Measurements from ENCODE around the gene MYEOV.

Gene MYEOV

GRCh38 chr11:69272831-69273485 lies 21.0 kb upstream of the MYEOV start:
- intact Hi-C loops (cut with micrococcal nuclease) = no loop called here
- H3K27ac Mint-ChIP-seq = no peak overlapping the region
- H3K9me3 Mint-ChIP-seq = no peaks in the 10 kb centered on the region
- no peaks in the 10 kb centered on the region for H3K4me1 Mint-ChIP-seq (ENCODE audit: low read depth)
- H3K4me3 Mint-ChIP-seq = no peak overlapping the region
- no peaks in the 10 kb centered on the region for H3K36me3 Mint-ChIP-seq (ENCODE audit: low read depth)
- peaks cover 7% of the 10 kb centered on the region for H3K27me3 Mint-ChIP-seq

- Mint-ChIP-seq H3K36me3 (ENCODE audit: low read depth) (no peaks in the 10 kb centered on the region), H3K4me3 (no peak overlapping the region), H3K27ac (no peak overlapping the region), H3K4me1 (ENCODE audit: low read depth) (no peaks in the 10 kb centered on the region), H3K27me3 (peaks cover 7% of the 10 kb centered on the region), H3K9me3 (no peaks in the 10 kb centered on the region)
- intact Hi-C loops (cut with micrococcal nuclease) = no loop called here
Measured at GRCh38 chr11:69273571-69273970, 20.4 kb upstream of the MYEOV start.

- H3K4me1 Mint-ChIP-seq (ENCODE audit: low read depth) = no peaks in the 10 kb centered on the region
- H3K36me3 Mint-ChIP-seq (ENCODE audit: low read depth) = no peaks in the 10 kb centered on the region
- H3K4me3 Mint-ChIP-seq = no peak overlapping the region
- no peak overlapping the region for H3K27ac Mint-ChIP-seq
- H3K27me3 Mint-ChIP-seq = peaks cover 7% of the 10 kb centered on the region
- intact Hi-C loops (cut with micrococcal nuclease) = no loop called here
- no peaks in the 10 kb centered on the region for H3K9me3 Mint-ChIP-seq
Measured at GRCh38 chr11:69274531-69275016, 19.4 kb upstream of the MYEOV start.

- H3K27ac Mint-ChIP-seq = no peak overlapping the region
- no peaks in the 10 kb centered on the region for H3K4me1 Mint-ChIP-seq (ENCODE audit: low read depth)
- intact Hi-C loops (cut with micrococcal nuclease) = no loop called here
- peaks cover 7% of the 10 kb centered on the region for H3K27me3 Mint-ChIP-seq
- no peak overlapping the region for H3K4me3 Mint-ChIP-seq
- no peaks in the 10 kb centered on the region for H3K36me3 Mint-ChIP-seq (ENCODE audit: low read depth)
- H3K9me3 Mint-ChIP-seq = no peaks in the 10 kb centered on the region
Measured at GRCh38 chr11:69275178-69275577, 18.8 kb upstream of the MYEOV start.

- H3K4me3 Mint-ChIP-seq = no peak overlapping the region
- no peaks in the 10 kb centered on the region for H3K36me3 Mint-ChIP-seq (ENCODE audit: low read depth)
- no peak overlapping the region for H3K27ac Mint-ChIP-seq
- intact Hi-C loops (cut with micrococcal nuclease) = no loop called here
- no peaks in the 10 kb centered on the region for H3K4me1 Mint-ChIP-seq (ENCODE audit: low read depth)
- peaks cover 7% of the 10 kb centered on the region for H3K27me3 Mint-ChIP-seq
- no peaks in the 10 kb centered on the region for H3K9me3 Mint-ChIP-seq
Measured at GRCh38 chr11:69276165-69276564, 17.8 kb upstream of the MYEOV start.

GRCh38 chr11:69277074-69277809 lies 16.7 kb upstream of the MYEOV start:
- H3K27ac Mint-ChIP-seq = no peak overlapping the region
- H3K4me1 Mint-ChIP-seq (ENCODE audit: low read depth) = no peaks in the 10 kb centered on the region
- H3K9me3 Mint-ChIP-seq = no peaks in the 10 kb centered on the region
- peaks cover 7% of the 10 kb centered on the region for H3K27me3 Mint-ChIP-seq
- no peaks in the 10 kb centered on the region for H3K36me3 Mint-ChIP-seq (ENCODE audit: low read depth)
- intact Hi-C loops (cut with micrococcal nuclease) = no loop called here
- H3K4me3 Mint-ChIP-seq = no peak overlapping the region

GRCh38 chr11:69278091-69278867 lies 15.7 kb upstream of the MYEOV start:
- Mint-ChIP-seq H3K36me3 (ENCODE audit: low read depth) (no peaks in the 10 kb centered on the region), H3K4me1 (ENCODE audit: low read depth) (no peaks in the 10 kb centered on the region), H3K27ac (no peak overlapping the region), H3K27me3 (peaks cover 8% of the 10 kb centered on the region), H3K9me3 (no peaks in the 10 kb centered on the region), H3K4me3 (no peak overlapping the region)
- intact Hi-C loops (cut with micrococcal nuclease) = no loop called here

GRCh38 chr11:69280451-69280850 lies 13.5 kb upstream of the MYEOV start:
- no peak overlapping the region for H3K27ac Mint-ChIP-seq
- H3K4me3 Mint-ChIP-seq = no peak overlapping the region
- no peaks in the 10 kb centered on the region for H3K36me3 Mint-ChIP-seq (ENCODE audit: low read depth)
- intact Hi-C loops (cut with micrococcal nuclease) = no loop called here
- no peaks in the 10 kb centered on the region for H3K4me1 Mint-ChIP-seq (ENCODE audit: low read depth)
- H3K9me3 Mint-ChIP-seq = no peaks in the 10 kb centered on the region
- H3K27me3 Mint-ChIP-seq = peaks cover 12% of the 10 kb centered on the region

- Mint-ChIP-seq H3K27me3 (peaks cover 9% of the 10 kb centered on the region), H3K27ac (no peak overlapping the region), H3K9me3 (no peaks in the 10 kb centered on the region), H3K4me3 (no peak overlapping the region), H3K4me1 (ENCODE audit: low read depth) (no peaks in the 10 kb centered on the region), H3K36me3 (ENCODE audit: low read depth) (no peaks in the 10 kb centered on the region)
- intact Hi-C loops (cut with micrococcal nuclease) = no loop called here
Measured at GRCh38 chr11:69280994-69281393, 13.0 kb upstream of the MYEOV start.

- intact Hi-C loops (cut with micrococcal nuclease) = no loop called here
- no peak overlapping the region for H3K27ac Mint-ChIP-seq
- peaks cover 12% of the 10 kb centered on the region for H3K27me3 Mint-ChIP-seq
- no peak overlapping the region for H3K4me3 Mint-ChIP-seq
- no peaks in the 10 kb centered on the region for H3K4me1 Mint-ChIP-seq (ENCODE audit: low read depth)
- no peaks in the 10 kb centered on the region for H3K9me3 Mint-ChIP-seq
- no peaks in the 10 kb centered on the region for H3K36me3 Mint-ChIP-seq (ENCODE audit: low read depth)
Measured at GRCh38 chr11:69283446-69283845, 10.5 kb upstream of the MYEOV start.

GRCh38 chr11:69284081-69284511 lies 9.9 kb upstream of the MYEOV start:
- no peaks in the 10 kb centered on the region for H3K9me3 Mint-ChIP-seq
- intact Hi-C loops (cut with micrococcal nuclease) = no loop called here
- H3K4me1 Mint-ChIP-seq (ENCODE audit: low read depth) = no peaks in the 10 kb centered on the region
- H3K36me3 Mint-ChIP-seq (ENCODE audit: low read depth) = no peaks in the 10 kb centered on the region
- no peak overlapping the region for H3K27ac Mint-ChIP-seq
- no peak overlapping the region for H3K4me3 Mint-ChIP-seq
- H3K27me3 Mint-ChIP-seq = peaks cover 15% of the 10 kb centered on the region

- Mint-ChIP-seq H3K4me1 (ENCODE audit: low read depth) (no peaks in the 10 kb centered on the region), H3K27ac (no peak overlapping the region), H3K4me3 (no peak overlapping the region), H3K27me3 (peaks cover 18% of the 10 kb centered on the region), H3K36me3 (ENCODE audit: low read depth) (no peaks in the 10 kb centered on the region), H3K9me3 (no peaks in the 10 kb centered on the region)
- intact Hi-C loops (cut with micrococcal nuclease) = no loop called here
Measured at GRCh38 chr11:69285091-69285490, 8.9 kb upstream of the MYEOV start.

GRCh38 chr11:69285766-69286165 lies 8.2 kb upstream of the MYEOV start:
- H3K9me3 Mint-ChIP-seq = no peaks in the 10 kb centered on the region
- intact Hi-C loops (cut with micrococcal nuclease) = no loop called here
- no peak overlapping the region for H3K4me3 Mint-ChIP-seq
- no peak overlapping the region for H3K27ac Mint-ChIP-seq
- H3K36me3 Mint-ChIP-seq (ENCODE audit: low read depth) = no peaks in the 10 kb centered on the region
- H3K4me1 Mint-ChIP-seq (ENCODE audit: low read depth) = no peaks in the 10 kb centered on the region
- peaks cover 19% of the 10 kb centered on the region for H3K27me3 Mint-ChIP-seq
